ENCODE measurements around the gene HIBCH.

DNA sequence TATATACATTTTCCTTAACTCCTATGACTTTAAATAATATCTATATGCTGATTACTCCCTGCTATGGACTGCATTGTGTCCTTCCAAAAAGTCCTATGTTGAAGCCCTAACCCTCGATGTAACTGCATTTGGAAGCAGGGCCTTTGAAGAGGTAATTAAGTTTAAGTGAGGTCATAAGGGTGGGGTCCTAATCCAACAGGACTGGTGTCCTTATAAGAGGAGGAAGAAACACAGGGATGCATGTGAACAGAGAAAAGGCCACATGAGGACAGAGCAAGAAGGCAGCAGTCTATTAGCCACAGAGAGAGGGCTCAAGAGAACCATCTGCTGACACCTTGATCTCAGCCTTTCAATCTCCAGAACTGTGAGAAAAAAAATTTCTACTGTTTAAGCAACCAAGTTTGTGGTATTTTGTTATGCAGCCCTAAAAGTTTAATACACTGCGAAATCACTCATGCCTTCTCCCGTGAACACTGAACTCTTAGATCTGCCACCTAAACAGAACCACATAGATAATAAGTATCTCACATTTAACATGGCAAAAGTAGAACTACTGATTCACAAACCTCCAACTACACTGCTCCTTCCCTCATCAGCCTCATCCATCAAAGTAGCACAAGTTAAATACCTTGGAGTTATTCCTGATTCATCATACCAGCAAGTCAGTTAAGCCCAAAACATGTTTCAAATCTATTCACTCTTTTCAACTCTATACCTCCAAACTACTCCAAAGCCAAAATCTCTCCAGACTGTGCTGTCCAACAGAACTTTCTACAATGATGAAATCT, 65.4 kb downstream of the HIBCH start:
- TF ChIP-seq CTCF (IDR thresholded peaks at IDR 0.05) (no peak), POLR2AphosphoS5 (IDR thresholded peaks at IDR 0.05) (no peak), POLR2A (IDR thresholded peaks at IDR 0.05) (no peak)
